GM12878 (cell line): Measurements from ENCODE around the gene MSL3B.
"Not testable (repeated sequence)": the region's sequence is repeated elsewhere in the genome, so short reads cannot be mapped to it uniquely, and the experiment has no call there.

Experiments
- ATAC-seq: fragments of 200-7000 bp; cut with Tn5 transposase; 3 replicates; pipeline ENCODE4 v1.9.1; 2020; ENCODE audit warnings: mild to moderate bottlenecking, moderate library complexity
- BruUV-seq: library from RNA; stranded (reverse); fragments of 400-500 nt; replicated peaks from 2 replicates; lab custom pipeline; 2021; lab: Mats Ljungman, UMichigan
- CTCF ChIA-PET: fragments of 300-600 bp; sonication (Branson Sonifier 250); formaldehyde crosslinking; extraction: SDS; loops from one replicate; lab custom pipeline; 2021; ENCODE audit warnings: inconsistent platforms; lab: Yijun Ruan, JAX
- POLR2A ChIA-PET: fragments of 350-600 bp; formaldehyde crosslinking; extraction: SDS; loops from one replicate; lab custom pipeline; 2021; ENCODE audit warnings: inconsistent platforms; lab: Charles Lee
- RAD21 ChIA-PET: fragments of 300-600 bp; sonication (Branson Sonifier 250); formaldehyde crosslinking; loops from one replicate; lab custom pipeline; 2023; ENCODE audit warnings: antibody characterized with exemption; ENCODE audit not compliant: unreplicated experiment; lab: Charles Lee
- SMC1A ChIA-PET: fragments of 300-600 bp; sonication (Branson Sonifier 250); formaldehyde crosslinking; loops from one replicate; lab custom pipeline; 2023; ENCODE audit not compliant: unreplicated experiment, uncharacterized antibody; lab: Charles Lee
- DNase-seq: peaks from one replicate; pipeline ENCODE4 v3.0.0-alpha.2; 2011; ENCODE audit warnings: low read depth, low spot score
- FAIRE-seq: peaks from 3 replicates; lab custom pipeline; 2011; peaks lifted over from hg19 to GRCh38; lab: Jason Lieb, UNC
- H2AFZ ChIP-seq: 2 replicates; pipeline ENCODE4 v1.6.0; 2011; ENCODE audit warnings: low read depth, low read length, control low read depth; ENCODE audit not compliant: control insufficient read depth
- H3K27ac ChIP-seq: 2 replicates; pipeline ENCODE4 v1.5.1; 2011; ENCODE audit warnings: control low read depth; ENCODE audit not compliant: control insufficient read depth, insufficient read depth
- H3K27me3 ChIP-seq, 2 experiments: replicated peaks in 1 of 2; 2 replicates each; pipeline versions ENCODE4 v1.6.0 to v1.6.1; 2011; ENCODE audit warnings: low read length in 1 of 2; ENCODE audit not compliant: control insufficient read depth in 2 of 2, insufficient read depth in 2 of 2
- H3K36me3 ChIP-seq, 2 experiments: 2 replicates each; pipeline ENCODE4 v1.5.1; 2011; ENCODE audit warnings: low read length in 1 of 2; ENCODE audit not compliant: control insufficient read depth in 2 of 2, insufficient read depth in 2 of 2
- H3K4me1 ChIP-seq: 2 replicates; pipeline ENCODE4 v1.6.1; 2011; ENCODE audit warnings: mild to moderate bottlenecking, low read length, moderate library complexity, mixed read lengths; ENCODE audit not compliant: control insufficient read depth, insufficient read depth
- H3K4me2 ChIP-seq: 2 replicates; pipeline ENCODE4 v1.6.0; 2011; ENCODE audit warnings: control low read depth; ENCODE audit not compliant: control insufficient read depth, insufficient read depth
- H3K4me3 ChIP-seq: fragments of 200-600 bp; sonication (generic); 2 replicates; pipeline ENCODE4 v1.5.1; 2016
- H3K79me2 ChIP-seq: 2 replicates; pipeline ENCODE4 v1.6.0; 2011; ENCODE audit warnings: low read length; ENCODE audit not compliant: control insufficient read depth, insufficient read depth
- H3K9ac ChIP-seq: 2 replicates; pipeline ENCODE4 v1.8.0; 2011; ENCODE audit warnings: low read length, control low read depth, mixed read lengths; ENCODE audit not compliant: control insufficient read depth, insufficient read depth
- H3K9me3 ChIP-seq: replicated peaks from 3 replicates; pipeline ENCODE4 v1.5.1; 2011; ENCODE audit warnings: mild to moderate bottlenecking, low read length; ENCODE audit not compliant: control insufficient read depth, insufficient read depth
- H4K20me1 ChIP-seq: 2 replicates; pipeline ENCODE4 v1.6.0; 2011; ENCODE audit not compliant: control insufficient read depth, insufficient read depth
- BMI1 ChIP-seq: fragments of 450-650 bp; IDR thresholded peaks from 2 replicates; pipeline ENCODE4 v1.6.1; 2016; ENCODE audit warnings: mild to moderate bottlenecking, moderate library complexity, borderline replicate concordance
- FOXM1 ChIP-seq: IDR thresholded peaks from 2 replicates; pipeline ENCODE4 v1.6.1; 2012; ENCODE audit warnings: low read depth, mild to moderate bottlenecking, inconsistent platforms, low read length, moderate library complexity
- HDAC2 ChIP-seq: fragments of 200-600 bp; sonication (generic); IDR thresholded peaks from 2 replicates; pipeline ENCODE4 v1.6.1; 2017
- HDAC6 ChIP-seq: fragments of 200-600 bp; sonication (generic); IDR thresholded peaks from one replicate; pipeline ENCODE4 v1.8.0; 2017; ENCODE audit warnings: antibody characterized with exemption; ENCODE audit not compliant: unreplicated experiment
- PBX3 ChIP-seq: IDR thresholded peaks from 2 replicates; pipeline ENCODE4 v1.6.1; 2011; ENCODE audit warnings: mild to moderate bottlenecking, low read depth, low read length, moderate library complexity; ENCODE audit not compliant: insufficient replicate concordance
- SP1 ChIP-seq: IDR thresholded peaks from one replicate; pipeline ENCODE4 v1.6.1; 2011; ENCODE audit warnings: low read depth, low read length
- SUPT20H ChIP-seq: IDR thresholded peaks from 2 replicates; pipeline ENCODE4 v1.6.1; 2011; ENCODE audit warnings: low read depth, mild to moderate bottlenecking, low read length, moderate library complexity, borderline replicate concordance; ENCODE audit not compliant: control insufficient read depth
- WGBS: methylation state at CpG from one replicate; pipeline ENCODE4 v1.1.6; 2016; ENCODE audit warnings: low lambda C conversion rate; ENCODE audit not compliant: insufficient replicate concordance, insufficient coverage; ENCODE audit errors: missing lambda C conversion rate; 5-methylcytosine and 5-hydroxymethylcytosine counted together
- in situ Hi-C: fragments of 300-500 bp; cut with MboI; formaldehyde crosslinking; loops from 9 replicates; pipeline ENCODE4 v1.14.3; 2018; ENCODE audit warnings: mixed read lengths
- intact Hi-C: fragments of 100-400 bp; cut with micrococcal nuclease; formaldehyde crosslinking; loops from one replicate; pipeline ENCODE4 v1.14.2; 2022; ENCODE audit not compliant: unreplicated experiment
- TF ChIP-seq, protein P1 (sequence below): fragments of 450-650 bp; IDR thresholded peaks from 2 replicates; pipeline ENCODE4 v1.6.1; 2017; ENCODE audit warnings: antibody characterized with exemption, mild to moderate bottlenecking, moderate library complexity
- TF ChIP-seq, protein P2 (sequence below): fragments of 450-650 bp; formaldehyde crosslinking; IDR thresholded peaks from 2 replicates; pipeline ENCODE4 v1.5.0; 2022; ENCODE audit warnings: mild to moderate bottlenecking, missing genetic modification characterization

The MSL3B gene

GRCh38 chr2:233896253-233896652, 28.1 kb upstream of the MSL3B start:
- H3K4me2 ChIP-seq, H3K36me3 ChIP-seq, POLR2A ChIA-PET, in situ Hi-C loops, H3K27ac ChIP-seq, ATAC-seq, H3K4me3 ChIP-seq, H3K79me2 ChIP-seq, BruUV-seq, H2AFZ ChIP-seq, H3K9ac ChIP-seq, DNase-seq, H4K20me1 ChIP-seq, SMC1A ChIA-PET, H3K4me1 ChIP-seq, RAD21 ChIA-PET, H3K27me3 ChIP-seq, H3K9me3 ChIP-seq, intact Hi-C loops, FAIRE-seq: not testable (repeated sequence)
- 0% methylated on average over 2 of the region's 2 CpGs for WGBS
- CTCF ChIA-PET = interaction anchor here (1.0 kb wide), 1 partner anchor 19 kb away, joined by 3 read pairs; no protein-coding TSS in a partner anchor

- ChIA-PET POLR2A (no interaction called here), CTCF (no interaction called here), SMC1A (no interaction called here), RAD21 (no interaction called here)
- Histone ChIP-seq H3K36me3 (no peaks in the 10 kb centered on the region), H2AFZ (no peak overlapping the region), H3K27me3 (no peaks in the 10 kb centered on the region; a peak in 2 of 4 replicates), H3K27ac (no peak overlapping the region), H4K20me1 (no peaks in the 10 kb centered on the region), H3K9ac (no peak overlapping the region), H3K4me3 (no peak overlapping the region), H3K9me3 (no peaks in the 10 kb centered on the region), H3K4me2 (no peak overlapping the region), H3K79me2 (no peaks in the 10 kb centered on the region), H3K4me1 (no peaks in the 10 kb centered on the region)
- FAIRE-seq (no peak), ATAC-seq (no peak), DNase-seq (no peak)
- no TSS peak for BruUV-seq
- 23% methylated on average over 2 of the region's 2 CpGs for WGBS
- intact Hi-C loops (no loop called here), in situ Hi-C loops (no loop called here)
- TF ChIP-seq BMI1 (no peak), SP1 (no peak), SUPT20H (no peak), FOXM1 (no peak), PBX3 (no peak), HDAC2 (no peak), HDAC6 (no peak)
- TF ChIP-seq, protein P1, sequence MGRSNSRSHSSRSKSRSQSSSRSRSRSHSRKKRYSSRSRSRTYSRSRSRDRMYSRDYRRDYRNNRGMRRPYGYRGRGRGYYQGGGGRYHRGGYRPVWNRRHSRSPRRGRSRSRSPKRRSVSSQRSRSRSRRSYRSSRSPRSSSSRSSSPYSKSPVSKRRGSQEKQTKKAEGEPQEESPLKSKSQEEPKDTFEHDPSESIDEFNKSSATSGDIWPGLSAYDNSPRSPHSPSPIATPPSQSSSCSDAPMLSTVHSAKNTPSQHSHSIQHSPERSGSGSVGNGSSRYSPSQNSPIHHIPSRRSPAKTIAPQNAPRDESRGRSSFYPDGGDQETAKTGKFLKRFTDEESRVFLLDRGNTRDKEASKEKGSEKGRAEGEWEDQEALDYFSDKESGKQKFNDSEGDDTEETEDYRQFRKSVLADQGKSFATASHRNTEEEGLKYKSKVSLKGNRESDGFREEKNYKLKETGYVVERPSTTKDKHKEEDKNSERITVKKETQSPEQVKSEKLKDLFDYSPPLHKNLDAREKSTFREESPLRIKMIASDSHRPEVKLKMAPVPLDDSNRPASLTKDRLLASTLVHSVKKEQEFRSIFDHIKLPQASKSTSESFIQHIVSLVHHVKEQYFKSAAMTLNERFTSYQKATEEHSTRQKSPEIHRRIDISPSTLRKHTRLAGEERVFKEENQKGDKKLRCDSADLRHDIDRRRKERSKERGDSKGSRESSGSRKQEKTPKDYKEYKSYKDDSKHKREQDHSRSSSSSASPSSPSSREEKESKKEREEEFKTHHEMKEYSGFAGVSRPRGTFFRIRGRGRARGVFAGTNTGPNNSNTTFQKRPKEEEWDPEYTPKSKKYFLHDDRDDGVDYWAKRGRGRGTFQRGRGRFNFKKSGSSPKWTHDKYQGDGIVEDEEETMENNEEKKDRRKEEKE = no peak
- TF ChIP-seq, protein P2, sequence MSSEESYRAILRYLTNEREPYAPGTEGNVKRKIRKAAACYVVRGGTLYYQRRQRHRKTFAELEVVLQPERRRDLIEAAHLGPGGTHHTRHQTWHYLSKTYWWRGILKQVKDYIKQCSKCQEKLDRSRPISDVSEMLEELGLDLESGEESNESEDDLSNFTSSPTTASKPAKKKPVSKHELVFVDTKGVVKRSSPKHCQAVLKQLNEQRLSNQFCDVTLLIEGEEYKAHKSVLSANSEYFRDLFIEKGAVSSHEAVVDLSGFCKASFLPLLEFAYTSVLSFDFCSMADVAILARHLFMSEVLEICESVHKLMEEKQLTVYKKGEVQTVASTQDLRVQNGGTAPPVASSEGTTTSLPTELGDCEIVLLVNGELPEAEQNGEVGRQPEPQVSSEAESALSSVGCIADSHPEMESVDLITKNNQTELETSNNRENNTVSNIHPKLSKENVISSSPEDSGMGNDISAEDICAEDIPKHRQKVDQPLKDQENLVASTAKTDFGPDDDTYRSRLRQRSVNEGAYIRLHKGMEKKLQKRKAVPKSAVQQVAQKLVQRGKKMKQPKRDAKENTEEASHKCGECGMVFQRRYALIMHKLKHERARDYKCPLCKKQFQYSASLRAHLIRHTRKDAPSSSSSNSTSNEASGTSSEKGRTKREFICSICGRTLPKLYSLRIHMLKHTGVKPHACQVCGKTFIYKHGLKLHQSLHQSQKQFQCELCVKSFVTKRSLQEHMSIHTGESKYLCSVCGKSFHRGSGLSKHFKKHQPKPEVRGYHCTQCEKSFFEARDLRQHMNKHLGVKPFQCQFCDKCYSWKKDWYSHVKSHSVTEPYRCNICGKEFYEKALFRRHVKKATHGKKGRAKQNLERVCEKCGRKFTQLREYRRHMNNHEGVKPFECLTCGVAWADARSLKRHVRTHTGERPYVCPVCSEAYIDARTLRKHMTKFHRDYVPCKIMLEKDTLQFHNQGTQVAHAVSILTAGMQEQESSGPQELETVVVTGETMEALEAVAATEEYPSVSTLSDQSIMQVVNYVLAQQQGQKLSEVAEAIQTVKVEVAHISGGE (CRISPR knock-in tag) = no peak
These were observed 24.6 kb upstream of the MSL3B start for GRCh38 chr2:233892793-233893192.
